Subcutaneous adipose tissue (tissue), 4 donors: ENCODE measurements around the gene ZC3H12C. TPM values are rescaled to one million over a fixed set of nuclear protein-coding genes. Genes with fewer than 3 reads are reported as not detected.

Experiments
- CTCF ChIP-seq: fragments of 450-650 bp; IDR thresholded peaks from one replicate; pipeline ENCODE4 v1.5.1; 2016; ENCODE audit warnings: low read depth, mild to moderate bottlenecking, control low read depth, antibody characterized with exemption, moderate library complexity
- total RNA-seq, 4 donors: library from RNA; depleted of rRNA; stranded (reverse); fragments of >200 nt; gene quantifications; one replicate each; pipeline ENCODE4 v1.1.0, GENCODE V29; 2016

Gene ZC3H12C
- total RNA-seq, 4 donors from 2014 or later: 14.7 to 22.2 (median 17.4) TPM

GRCh38 chr11:110123003-110123402, 29.8 kb downstream of the ZC3H12C start:
- no peak for TF ChIP-seq CTCF

GRCh38 chr11:110124605-110125004, 31.4 kb downstream of the ZC3H12C start:
- TF ChIP-seq CTCF: no peak

GRCh38 chr11:110125632-110126031, 32.4 kb downstream of the ZC3H12C start:
- TF ChIP-seq CTCF: no peak

GRCh38 chr11:110126936-110127335, 33.7 kb downstream of the ZC3H12C start:
- no peak for TF ChIP-seq CTCF

- TF ChIP-seq CTCF: no peak
Measured at GRCh38 chr11:110128161-110128560, 35.0 kb downstream of the ZC3H12C start.

GRCh38 chr11:110130642-110131238, 37.5 kb downstream of the ZC3H12C start:
- no peak for TF ChIP-seq CTCF

GRCh38 chr11:110131386-110132123, 38.4 kb downstream of the ZC3H12C start:
- no peak for TF ChIP-seq CTCF
